ENCODE results near the gene C1QTNF2.
"Not testable (repeated sequence)": the region's sequence is repeated elsewhere in the genome, so short reads cannot be mapped to it uniquely, and the experiment has no call there.

The C1QTNF2 gene

DNA sequence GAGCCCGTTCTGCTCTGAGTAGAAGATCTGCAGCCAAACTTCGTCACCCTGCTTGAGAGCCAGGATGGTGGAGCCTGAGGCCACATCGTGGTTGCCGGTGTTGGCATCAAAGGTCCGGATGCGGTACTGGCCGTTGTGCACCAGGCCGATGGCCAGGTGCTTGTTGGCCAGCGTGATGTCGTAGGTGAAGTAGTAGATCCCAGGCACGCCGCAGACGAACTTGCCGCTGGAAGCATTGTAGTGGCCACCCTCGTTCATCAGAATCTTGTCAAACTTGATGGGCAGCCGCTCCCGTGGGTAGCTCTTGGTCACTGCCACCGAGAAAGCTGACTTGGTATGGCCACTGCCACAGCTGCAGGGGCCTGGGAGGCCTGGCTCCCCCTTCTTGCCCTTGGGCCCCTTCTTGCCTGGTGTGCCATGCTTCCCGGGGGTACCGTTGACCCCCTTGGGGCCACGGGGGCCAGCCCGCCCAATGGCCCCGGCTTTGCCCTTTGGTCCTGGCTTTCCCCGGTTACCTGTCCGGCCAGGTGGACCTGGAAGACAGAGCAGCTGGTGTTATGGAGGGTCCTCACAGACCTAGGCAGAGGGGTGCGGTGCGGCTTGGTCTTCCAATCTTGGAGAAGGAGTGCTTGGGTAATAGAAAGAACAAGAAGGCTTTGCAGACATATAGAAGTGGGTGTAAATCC lies 21.0 kb downstream of the C1QTNF2 start:
- Histone ChIP-seq H3K27me3 (replicated peaks; ENCODE audit: control insufficient read depth, insufficient read depth, low read length, poor library complexity, severe bottlenecking) (no peaks in the 10 kb centered on the region), H3K9me3 (ENCODE audit: control insufficient read depth, low read length) (no peaks in the 10 kb centered on the region), H3K4me3 (ENCODE audit: insufficient read depth, low read depth, low read length, poor library complexity, severe bottlenecking) (no peak overlapping the region), H3K27ac (ENCODE audit: insufficient read depth, low read length, poor library complexity, severe bottlenecking) (no peak overlapping the region), H3K4me1 (ENCODE audit: control insufficient read depth, insufficient read depth, low read length, poor library complexity, severe bottlenecking) (no peaks in the 10 kb centered on the region), H3K36me3 (ENCODE audit: control insufficient read depth, insufficient read depth, low read length) (no peaks in the 10 kb centered on the region)
- no peak for DNase-seq

DNA sequence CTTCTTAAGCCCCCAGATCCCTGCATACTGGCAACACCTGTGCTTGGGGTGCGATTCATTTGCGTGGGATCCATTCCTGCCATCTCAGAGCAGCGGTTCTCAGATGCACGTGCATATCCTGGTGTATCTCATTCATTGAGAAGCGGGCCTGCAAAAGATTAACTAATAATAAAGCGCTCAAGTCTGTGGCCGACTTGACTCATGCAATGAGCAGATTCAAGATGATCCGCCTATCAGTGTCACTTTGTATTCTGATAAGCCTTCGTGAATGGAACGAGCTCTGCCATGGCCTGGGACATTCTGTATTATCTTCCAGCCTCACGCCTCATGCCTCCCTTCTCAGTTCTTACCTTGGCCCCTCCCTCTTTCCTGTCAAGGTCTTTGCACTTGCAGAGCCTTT lies 22.3 kb downstream of the C1QTNF2 start:
- Histone ChIP-seq H3K4me1 (ENCODE audit: control insufficient read depth, insufficient read depth, low read length, poor library complexity, severe bottlenecking) (no peaks in the 10 kb centered on the region), H3K27ac (ENCODE audit: insufficient read depth, low read length, poor library complexity, severe bottlenecking) (no peak overlapping the region), H3K36me3 (ENCODE audit: control insufficient read depth, insufficient read depth, low read length) (no peaks in the 10 kb centered on the region), H3K9me3 (ENCODE audit: control insufficient read depth, low read length) (no peaks in the 10 kb centered on the region), H3K27me3 (replicated peaks; ENCODE audit: control insufficient read depth, insufficient read depth, low read length, poor library complexity, severe bottlenecking) (no peaks in the 10 kb centered on the region), H3K4me3 (ENCODE audit: insufficient read depth, low read depth, low read length, poor library complexity, severe bottlenecking) (no peak overlapping the region)
- no peak for DNase-seq

DNA sequence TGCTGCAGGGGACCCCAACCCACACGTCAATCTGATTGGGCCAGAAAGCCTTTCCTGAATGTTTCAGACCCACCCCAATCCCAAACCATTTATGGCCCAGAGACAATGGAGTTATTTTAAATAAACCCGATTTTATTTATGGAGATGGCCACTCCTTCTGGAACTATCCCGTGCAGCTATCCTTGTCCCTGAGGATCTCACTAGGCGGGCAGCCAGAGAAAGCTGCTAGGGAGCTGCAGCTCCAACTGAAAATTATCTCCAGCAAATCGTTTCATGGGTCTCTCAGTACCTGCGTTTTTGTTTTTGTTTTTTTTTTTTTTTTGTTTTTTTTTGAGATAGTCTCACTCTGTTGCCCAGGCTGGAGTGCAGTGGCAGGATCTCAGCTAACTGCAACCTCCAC lies 23.0 kb downstream of the C1QTNF2 start:
- no peak overlapping the region for H3K4me3 ChIP-seq (ENCODE audit: insufficient read depth, low read depth, low read length, poor library complexity, severe bottlenecking)
- H3K9me3 ChIP-seq (ENCODE audit: control insufficient read depth, low read length): no peaks in the 10 kb centered on the region
- no peak for DNase-seq

DNA sequence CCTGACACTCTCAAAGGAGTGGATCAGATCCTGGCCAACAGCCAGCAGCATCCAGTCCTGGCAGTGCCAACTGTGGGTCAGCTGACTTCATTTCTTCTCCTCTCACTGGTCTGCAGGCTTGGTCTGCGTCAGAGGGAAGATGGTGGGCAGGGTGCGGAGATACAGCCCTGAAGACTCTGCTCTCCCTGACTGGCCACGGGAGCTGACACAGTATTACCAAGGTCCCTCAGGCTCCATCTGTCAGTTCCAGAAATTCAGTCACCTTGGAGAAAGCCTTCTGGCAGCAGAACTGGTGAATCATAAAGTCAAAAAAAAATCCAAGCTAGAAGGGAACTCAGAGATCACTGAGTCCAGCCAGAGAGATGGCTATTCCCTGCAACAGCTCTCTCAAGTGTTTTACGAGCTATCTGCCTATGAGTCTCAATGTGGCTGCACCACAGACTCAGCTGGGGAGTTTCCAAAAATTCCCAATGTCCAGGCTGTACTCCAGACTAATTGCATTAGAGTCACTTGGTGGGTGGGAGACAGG lies 27.9 kb downstream of the C1QTNF2 start:
- H3K36me3 ChIP-seq (ENCODE audit: control insufficient read depth, insufficient read depth, low read length): no peaks in the 10 kb centered on the region
- DNase-seq: no peak
- H3K27ac ChIP-seq (ENCODE audit: insufficient read depth, low read length, poor library complexity, severe bottlenecking): no peak overlapping the region
- H3K27me3 ChIP-seq (replicated peaks; ENCODE audit: control insufficient read depth, insufficient read depth, low read length, poor library complexity, severe bottlenecking): no peaks in the 10 kb centered on the region
- H3K4me1 ChIP-seq (ENCODE audit: control insufficient read depth, insufficient read depth, low read length, poor library complexity, severe bottlenecking): no peaks in the 10 kb centered on the region
- H3K9me3 ChIP-seq (ENCODE audit: control insufficient read depth, low read length): no peaks in the 10 kb centered on the region
- no peak overlapping the region for H3K4me3 ChIP-seq (ENCODE audit: insufficient read depth, low read depth, low read length, poor library complexity, severe bottlenecking)

More for the DNA sequence above, 23.0 kb downstream of the C1QTNF2 start:
- Histone ChIP-seq H3K27me3 (replicated peaks; ENCODE audit: control insufficient read depth, insufficient read depth, low read length, poor library complexity, severe bottlenecking) (no peaks in the 10 kb centered on the region), H3K36me3 (ENCODE audit: control insufficient read depth, insufficient read depth, low read length) (no peaks in the 10 kb centered on the region), H3K4me1 (ENCODE audit: control insufficient read depth, insufficient read depth, low read length, poor library complexity, severe bottlenecking) (no peaks in the 10 kb centered on the region), H3K27ac (ENCODE audit: insufficient read depth, low read length, poor library complexity, severe bottlenecking) (no peak overlapping the region)

DNA sequence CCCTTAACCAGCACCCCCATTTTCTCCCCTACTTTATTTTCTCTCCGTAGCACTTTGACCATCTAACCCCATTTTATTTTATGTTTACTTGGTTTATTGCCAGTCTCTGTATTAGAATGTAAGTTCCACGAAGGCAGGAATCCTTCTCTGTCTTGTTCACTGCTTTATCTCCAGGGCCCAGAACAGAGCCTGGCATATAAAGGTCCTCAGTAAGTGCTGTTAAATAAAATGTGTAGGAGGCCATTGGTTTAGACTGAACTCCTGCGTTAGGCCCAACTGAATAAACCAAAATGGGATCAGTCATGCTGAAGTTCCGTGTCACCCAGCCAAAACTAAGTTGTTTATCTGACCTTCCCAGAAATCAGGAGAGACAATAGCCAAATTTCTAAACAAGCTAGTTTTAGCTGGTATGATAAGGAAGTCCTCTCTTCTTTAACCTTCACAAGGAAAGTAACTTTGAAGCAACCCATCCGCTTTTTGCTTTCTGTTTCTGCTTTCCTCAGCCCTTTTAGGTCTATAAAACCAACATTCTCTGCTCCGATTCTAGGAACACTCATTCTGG lies 29.0 kb downstream of the C1QTNF2 start:
- DNase-seq: no peak
- Histone ChIP-seq H3K27ac (ENCODE audit: insufficient read depth, low read length, poor library complexity, severe bottlenecking) (no peak overlapping the region), H3K4me3 (ENCODE audit: insufficient read depth, low read depth, low read length, poor library complexity, severe bottlenecking) (no peak overlapping the region), H3K4me1 (ENCODE audit: control insufficient read depth, insufficient read depth, low read length, poor library complexity, severe bottlenecking) (no peaks in the 10 kb centered on the region), H3K27me3 (replicated peaks; ENCODE audit: control insufficient read depth, insufficient read depth, low read length, poor library complexity, severe bottlenecking) (no peaks in the 10 kb centered on the region), H3K36me3 (ENCODE audit: control insufficient read depth, insufficient read depth, low read length) (no peaks in the 10 kb centered on the region), H3K9me3 (ENCODE audit: control insufficient read depth, low read length) (no peaks in the 10 kb centered on the region)

DNA sequence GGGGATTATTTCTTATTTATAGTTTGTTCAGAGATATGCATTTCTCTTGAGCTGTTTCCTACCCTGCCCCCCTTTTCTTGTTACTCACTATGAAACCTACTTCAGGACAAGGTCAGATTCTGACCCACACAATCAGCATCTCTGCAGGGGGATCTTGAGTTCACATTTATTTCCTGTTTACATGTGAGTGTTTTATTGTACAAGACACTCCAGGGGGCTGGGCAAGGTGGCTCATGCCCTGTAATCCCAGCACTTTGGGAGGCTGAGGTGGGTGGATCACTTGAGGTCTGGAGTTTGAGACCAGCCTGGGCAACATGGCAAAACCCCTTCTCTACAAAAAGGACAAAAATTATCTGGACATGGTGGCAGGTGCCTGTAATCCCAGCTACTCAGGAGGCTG lies 29.9 kb downstream of the C1QTNF2 start:
- not testable (repeated sequence) for H3K27me3 ChIP-seq (replicated peaks; ENCODE audit: control insufficient read depth, insufficient read depth, low read length, poor library complexity, severe bottlenecking); H3K9me3 ChIP-seq (ENCODE audit: control insufficient read depth, low read length); H3K36me3 ChIP-seq (ENCODE audit: control insufficient read depth, insufficient read depth, low read length); DNase-seq; H3K4me1 ChIP-seq (ENCODE audit: control insufficient read depth, insufficient read depth, low read length, poor library complexity, severe bottlenecking); H3K4me3 ChIP-seq (ENCODE audit: insufficient read depth, low read depth, low read length, poor library complexity, severe bottlenecking); H3K27ac ChIP-seq (ENCODE audit: insufficient read depth, low read length, poor library complexity, severe bottlenecking)

DNA sequence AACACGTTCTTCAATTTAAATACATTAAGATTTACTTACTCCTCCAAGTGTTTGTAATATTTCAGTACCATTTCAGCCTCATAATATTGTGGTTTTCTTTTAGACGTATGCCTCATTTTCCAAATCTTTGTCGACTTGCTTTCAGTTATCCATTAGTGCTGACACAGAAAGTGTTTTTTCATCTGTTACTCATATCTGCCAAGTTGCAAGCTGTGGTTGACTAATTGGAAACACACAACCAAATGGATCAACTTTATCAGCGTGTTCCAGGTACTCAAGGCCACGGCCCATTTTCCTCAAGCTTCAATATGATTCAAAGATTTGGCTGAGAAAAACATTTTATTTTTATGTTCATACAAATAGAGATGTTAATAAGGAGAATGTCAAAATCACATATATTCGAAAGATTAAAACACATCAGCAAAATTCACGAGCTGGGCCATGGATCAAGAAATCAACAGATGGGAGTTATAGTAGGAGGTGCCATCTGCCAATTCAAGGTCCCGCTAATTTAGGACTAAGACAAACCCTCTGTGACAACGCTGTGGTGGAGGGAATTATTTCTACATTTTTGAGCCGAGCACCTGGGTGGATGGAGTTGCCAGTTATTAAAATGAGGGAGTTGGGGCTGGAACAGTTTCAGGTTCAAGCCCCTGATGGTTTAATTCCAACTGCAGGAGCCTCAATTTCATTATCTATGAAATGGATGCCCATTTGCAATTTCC lies 30.9 kb downstream of the C1QTNF2 start:
- Histone ChIP-seq H3K9me3 (ENCODE audit: control insufficient read depth, low read length) (no peaks in the 10 kb centered on the region), H3K4me3 (ENCODE audit: insufficient read depth, low read depth, low read length, poor library complexity, severe bottlenecking) (no peak overlapping the region), H3K4me1 (ENCODE audit: control insufficient read depth, insufficient read depth, low read length, poor library complexity, severe bottlenecking) (no peaks in the 10 kb centered on the region), H3K27ac (ENCODE audit: insufficient read depth, low read length, poor library complexity, severe bottlenecking) (no peak overlapping the region), H3K27me3 (replicated peaks; ENCODE audit: control insufficient read depth, insufficient read depth, low read length, poor library complexity, severe bottlenecking) (no peaks in the 10 kb centered on the region), H3K36me3 (ENCODE audit: control insufficient read depth, insufficient read depth, low read length) (no peaks in the 10 kb centered on the region)
- no peak for DNase-seq

DNA sequence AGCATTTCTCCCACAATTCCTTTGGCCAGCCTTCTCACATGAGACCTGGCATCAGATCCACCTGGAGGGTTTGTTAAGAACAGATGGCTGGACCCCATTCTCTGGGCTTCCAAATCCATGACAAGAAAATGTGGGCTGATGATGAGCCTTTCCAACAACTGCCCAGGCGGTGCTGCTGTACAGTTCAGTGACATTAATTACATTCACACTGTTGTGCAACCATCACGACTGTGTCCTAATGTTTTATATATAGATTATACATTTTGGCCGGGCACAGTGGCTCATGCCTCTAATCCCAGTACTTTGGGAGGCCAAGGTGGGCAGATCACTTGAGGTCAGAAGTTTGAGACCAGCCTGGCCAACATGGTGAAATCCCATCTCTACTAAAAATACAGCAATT lies 35.7 kb downstream of the C1QTNF2 start:
- DNase-seq; H3K36me3 ChIP-seq (ENCODE audit: control insufficient read depth, insufficient read depth, low read length); H3K9me3 ChIP-seq (ENCODE audit: control insufficient read depth, low read length): not testable (repeated sequence)

DNA sequence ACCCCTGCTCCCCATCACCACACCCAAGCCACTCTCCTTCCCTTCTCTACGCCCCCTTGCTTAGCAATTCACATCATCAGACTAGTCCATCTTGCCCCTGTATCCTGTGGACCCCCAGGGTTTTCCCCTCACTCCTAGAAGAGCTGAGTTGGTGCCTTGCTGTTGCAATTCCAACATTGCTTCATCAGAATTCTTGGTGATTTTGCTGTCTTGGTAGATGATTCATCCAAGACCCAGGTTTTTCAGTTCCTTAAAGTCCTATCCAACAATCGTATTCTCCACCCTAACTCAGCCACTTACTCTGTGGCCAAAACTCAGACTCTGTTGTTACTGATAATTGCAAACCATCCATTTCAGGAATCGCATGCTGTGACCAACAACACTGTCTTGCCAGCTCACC lies 36.7 kb downstream of the C1QTNF2 start:
- H3K4me3 ChIP-seq (ENCODE audit: insufficient read depth, low read depth, low read length, poor library complexity, severe bottlenecking): no peak overlapping the region
- no peak for DNase-seq
- no peaks in the 10 kb centered on the region for H3K4me1 ChIP-seq (ENCODE audit: control insufficient read depth, insufficient read depth, low read length, poor library complexity, severe bottlenecking)
- H3K27me3 ChIP-seq (replicated peaks; ENCODE audit: control insufficient read depth, insufficient read depth, low read length, poor library complexity, severe bottlenecking): no peaks in the 10 kb centered on the region
- no peaks in the 10 kb centered on the region for H3K36me3 ChIP-seq (ENCODE audit: control insufficient read depth, insufficient read depth, low read length)
- no peak overlapping the region for H3K27ac ChIP-seq (ENCODE audit: insufficient read depth, low read length, poor library complexity, severe bottlenecking)
- no peaks in the 10 kb centered on the region for H3K9me3 ChIP-seq (ENCODE audit: control insufficient read depth, low read length)

More for the DNA sequence above, 35.7 kb downstream of the C1QTNF2 start:
- H3K4me3 ChIP-seq (ENCODE audit: insufficient read depth, low read depth, low read length, poor library complexity, severe bottlenecking); H3K4me1 ChIP-seq (ENCODE audit: control insufficient read depth, insufficient read depth, low read length, poor library complexity, severe bottlenecking); H3K27me3 ChIP-seq (replicated peaks; ENCODE audit: control insufficient read depth, insufficient read depth, low read length, poor library complexity, severe bottlenecking); H3K27ac ChIP-seq (ENCODE audit: insufficient read depth, low read length, poor library complexity, severe bottlenecking): not testable (repeated sequence)

DNA sequence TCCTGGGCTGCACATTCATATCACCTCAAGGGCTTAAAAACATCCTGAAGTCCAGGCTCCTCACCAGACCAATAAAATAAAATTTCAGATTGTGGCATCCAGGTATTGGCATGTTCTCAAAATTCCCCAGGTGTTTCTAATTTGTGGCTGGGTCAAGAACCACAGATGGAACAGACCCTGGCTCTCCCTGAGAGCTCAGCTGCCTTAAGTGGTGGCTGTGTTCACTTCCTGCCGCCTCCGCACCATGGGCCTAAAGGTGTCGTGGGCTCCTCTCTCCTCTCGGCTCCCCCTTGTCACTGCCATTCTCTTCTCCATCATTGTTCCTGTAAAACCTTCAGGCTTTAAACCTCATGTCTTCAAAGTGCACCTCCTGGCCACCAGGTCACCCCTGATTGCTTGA lies 40.2 kb downstream of the C1QTNF2 start:
- H3K9me3 ChIP-seq (ENCODE audit: control insufficient read depth, low read length): no peaks in the 10 kb centered on the region
- H3K4me1 ChIP-seq (ENCODE audit: control insufficient read depth, insufficient read depth, low read length, poor library complexity, severe bottlenecking): no peaks in the 10 kb centered on the region
- H3K36me3 ChIP-seq (ENCODE audit: control insufficient read depth, insufficient read depth, low read length): no peaks in the 10 kb centered on the region
- DNase-seq: no peak
- H3K4me3 ChIP-seq (ENCODE audit: insufficient read depth, low read depth, low read length, poor library complexity, severe bottlenecking): no peak overlapping the region
- no peaks in the 10 kb centered on the region for H3K27me3 ChIP-seq (replicated peaks; ENCODE audit: control insufficient read depth, insufficient read depth, low read length, poor library complexity, severe bottlenecking)
- no peak overlapping the region for H3K27ac ChIP-seq (ENCODE audit: insufficient read depth, low read length, poor library complexity, severe bottlenecking)

Data from effector memory CD4-positive, alpha-beta T cell (primary cell).